HG02852 (cell line): ENCODE results near the gene RNF225.
"Not testable (repeated sequence)": the region's sequence is repeated elsewhere in the genome, so short reads cannot be mapped to it uniquely, and the experiment has no call there.

ENCODE experiments used
- ATAC-seq: cut with Tn5 transposase; IDR thresholded peaks from one replicate; pipeline ENCODE4 v1.9.1; 2021; ENCODE audit warnings: mild to moderate bottlenecking, moderate library complexity; ENCODE audit not compliant: unreplicated experiment

Gene RNF225

DNA sequence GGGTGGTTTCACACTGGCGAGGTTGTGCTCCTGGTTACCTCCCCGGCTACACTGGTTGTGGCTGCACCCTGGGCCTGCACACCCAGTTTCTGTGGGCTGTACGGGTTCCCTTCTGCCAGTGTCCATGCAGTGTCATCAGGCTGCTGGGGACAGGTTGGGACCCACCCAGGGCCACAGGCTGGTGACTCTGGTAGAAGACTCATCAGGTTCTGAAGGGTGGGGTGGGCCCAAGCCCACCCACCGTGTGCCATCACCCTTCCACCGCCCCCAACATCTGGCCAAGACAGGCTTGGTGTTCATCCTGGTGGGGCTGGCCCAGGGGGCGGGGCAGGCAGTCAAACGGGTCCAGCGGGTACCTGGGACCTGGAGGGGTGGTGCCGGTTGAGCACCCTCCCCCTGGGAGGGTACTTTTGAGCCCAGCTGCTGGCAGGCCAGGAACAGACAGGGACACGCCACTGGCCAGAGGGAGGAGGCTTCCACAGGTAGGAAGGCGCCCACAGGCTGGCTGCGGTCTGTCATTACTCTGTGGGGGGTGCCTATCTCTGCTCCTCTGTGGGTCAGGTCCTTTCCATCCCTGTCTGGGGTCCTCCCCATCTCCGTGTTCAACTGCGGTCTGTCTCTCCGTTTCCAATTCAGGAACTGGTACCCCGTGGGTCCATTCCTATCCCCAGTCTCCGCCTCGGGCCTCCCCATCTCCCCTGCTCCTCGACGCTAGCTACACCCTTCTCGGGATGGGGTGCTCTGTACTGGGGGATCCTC, at the start of gene RNF225:
RNF225 (plus strand) TSS at position 437 of the 759 bp plus-strand sequence. CDS start 434 bp downstream, outside the sequence.
- no peak for ATAC-seq

DNA sequence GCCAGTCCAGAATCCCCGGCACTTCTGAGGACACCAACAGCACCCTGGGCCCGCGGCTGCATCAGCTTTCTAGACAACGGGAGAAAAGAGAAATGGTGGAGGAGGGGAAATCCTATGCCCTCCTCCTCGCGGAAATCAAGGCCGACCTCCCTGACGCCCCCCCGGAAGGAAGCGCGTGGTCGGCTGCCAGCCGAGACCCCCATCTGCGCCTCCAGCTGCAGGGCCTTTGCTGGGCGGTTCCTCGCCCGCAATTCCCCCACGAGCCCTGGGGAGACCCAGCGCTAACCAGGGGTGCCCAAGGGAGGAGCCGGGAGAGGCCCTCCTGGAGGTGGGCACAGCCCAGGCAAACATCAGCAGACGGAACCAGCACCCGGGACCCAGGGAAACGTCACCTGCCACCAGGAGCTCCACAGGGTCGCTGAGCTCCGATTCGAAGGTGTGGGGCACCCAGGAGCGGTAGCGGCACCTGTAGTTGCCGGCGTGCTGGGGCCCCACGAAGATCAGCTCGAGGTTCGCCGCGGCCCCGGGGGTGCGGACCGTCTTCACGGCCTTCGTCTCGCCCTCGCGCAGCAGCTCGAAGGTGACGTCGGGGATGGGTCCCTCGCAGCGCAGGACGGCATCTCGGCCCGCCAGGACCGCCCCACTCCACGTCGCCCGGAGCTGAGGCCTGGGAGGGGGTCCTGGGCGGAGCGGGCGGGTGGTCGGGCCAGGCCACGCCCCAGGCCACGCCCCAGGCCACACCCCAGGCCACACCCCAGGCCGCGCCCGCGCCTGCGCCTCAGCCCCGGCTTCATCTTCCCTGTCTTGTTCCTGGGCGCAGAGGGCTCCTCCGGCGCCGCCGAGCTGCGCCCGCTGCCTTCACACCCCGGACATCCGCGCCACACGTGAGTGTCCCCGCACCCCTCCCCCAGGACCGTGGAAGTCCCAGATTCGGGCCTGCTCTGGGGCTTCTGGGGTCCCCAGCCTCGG, 48.2 kb upstream of the RNF225 start:
- peak; percentile 81 for ATAC-seq

DNA sequence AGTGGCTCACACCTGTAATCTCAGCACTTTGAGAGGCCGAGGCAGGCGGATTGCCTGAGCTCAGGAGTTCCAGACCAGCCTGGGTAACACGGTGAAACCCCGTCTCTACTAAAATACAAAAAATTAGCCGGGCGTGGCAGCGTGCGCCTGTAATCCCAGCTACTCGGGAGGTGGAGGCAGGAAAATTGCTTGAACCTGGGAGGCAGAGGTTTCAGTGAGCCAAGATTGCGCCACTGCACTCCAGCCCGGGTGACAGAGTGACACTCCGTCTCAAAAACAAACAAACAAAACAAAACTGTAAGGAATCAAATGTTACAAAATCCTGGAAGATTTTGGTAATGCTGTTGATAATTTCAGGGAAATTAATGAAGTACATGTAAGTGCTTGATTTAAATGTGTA, 47.4 kb upstream of the RNF225 start:
- ATAC-seq: not testable (repeated sequence)

DNA sequence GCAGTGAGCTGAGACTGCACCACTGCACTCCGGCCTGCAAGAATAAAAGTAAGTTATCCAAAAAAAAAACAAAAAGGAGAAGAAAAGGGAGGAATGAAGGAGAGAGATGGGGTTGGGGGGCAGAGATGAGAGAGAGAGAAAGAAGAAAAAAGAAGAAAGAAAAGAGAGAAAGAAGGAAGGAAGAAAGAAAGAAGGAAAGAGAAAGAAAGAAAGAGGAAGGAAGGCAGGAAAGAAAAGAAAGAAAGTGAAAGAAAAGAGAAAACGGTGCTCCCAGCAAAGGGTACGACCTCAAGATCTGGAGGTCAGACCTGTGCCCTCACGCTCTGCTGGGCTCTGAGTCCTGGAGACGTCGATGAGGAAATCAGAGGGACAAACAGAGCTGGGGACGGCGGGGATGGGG, 45.9 kb upstream of the RNF225 start:
- no peak for ATAC-seq

DNA sequence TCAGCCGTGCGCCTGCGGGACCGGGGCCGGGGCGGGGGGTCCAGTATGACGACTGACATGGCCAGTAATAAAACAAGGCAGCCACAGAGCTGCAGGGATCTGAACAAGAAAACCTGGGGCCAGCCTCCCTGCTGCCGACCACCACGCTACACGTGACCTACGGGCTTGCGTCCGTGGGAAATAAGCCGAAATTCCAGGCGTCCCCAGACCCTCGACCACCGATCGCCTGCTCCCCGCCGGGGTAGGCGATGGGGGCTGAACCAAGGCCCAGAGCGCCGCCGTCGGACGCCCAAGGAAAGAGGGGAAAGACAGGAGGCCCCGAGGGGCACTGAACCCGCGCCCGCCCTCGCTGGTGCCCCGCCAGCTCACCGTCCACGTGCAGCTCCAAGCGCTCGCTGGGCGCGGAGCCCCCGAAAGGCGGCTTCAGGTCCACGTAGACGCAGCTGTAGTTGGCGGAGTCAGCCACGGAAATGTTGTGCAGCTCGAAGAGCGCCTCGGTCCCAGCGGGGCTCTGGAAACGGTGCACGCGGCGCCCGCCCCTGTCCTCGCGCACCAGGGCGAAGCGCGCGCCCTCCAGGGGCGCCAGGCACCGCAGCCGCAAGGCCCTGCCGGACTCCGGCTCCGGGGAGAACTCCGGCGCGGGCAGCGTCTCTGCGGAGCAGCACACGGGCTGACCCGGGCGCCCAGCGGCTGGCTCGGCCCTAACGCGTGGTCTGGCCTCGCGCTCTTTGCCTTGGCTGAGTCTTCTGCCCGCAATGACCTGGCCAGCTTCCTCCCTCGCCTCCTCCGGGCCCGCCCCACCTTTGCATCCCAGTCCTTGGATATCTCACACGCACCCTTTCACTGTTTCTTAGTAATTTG, 45.2 kb upstream of the RNF225 start:
- ATAC-seq: no peak

DNA sequence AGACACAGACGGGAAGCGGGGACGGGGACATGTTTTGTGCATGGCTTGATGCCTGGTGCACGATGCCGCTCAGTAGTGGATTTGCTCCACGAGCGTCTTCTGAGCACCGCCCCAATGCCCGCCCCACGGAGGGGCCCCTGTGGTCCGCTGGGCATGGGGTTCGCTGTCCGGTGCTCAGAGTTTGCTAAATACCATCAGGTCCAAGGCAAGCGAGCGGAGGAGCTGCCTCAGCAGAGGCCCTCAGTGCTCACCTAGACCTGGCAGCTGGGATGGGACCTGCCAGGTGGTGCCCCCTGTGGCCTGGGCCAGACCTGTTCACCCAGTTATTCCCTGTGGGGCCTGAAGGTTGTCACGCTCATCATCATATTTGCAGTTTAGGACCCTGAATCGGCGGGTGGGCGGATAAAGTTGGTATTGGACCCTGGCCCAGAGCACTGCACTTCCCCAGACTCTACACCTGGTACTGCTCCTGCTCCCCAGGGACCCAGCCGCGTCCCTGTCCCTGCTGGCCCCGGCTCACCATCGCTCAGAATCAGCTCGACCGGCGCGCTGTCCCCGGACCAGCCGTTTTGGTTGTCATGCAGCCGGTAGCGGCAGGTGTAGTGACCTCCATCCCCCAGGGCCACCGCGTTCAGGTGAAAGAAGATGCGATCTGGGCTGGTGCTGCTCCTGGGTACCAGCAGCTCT, 44.4 kb upstream of the RNF225 start:
- no peak for ATAC-seq

DNA sequence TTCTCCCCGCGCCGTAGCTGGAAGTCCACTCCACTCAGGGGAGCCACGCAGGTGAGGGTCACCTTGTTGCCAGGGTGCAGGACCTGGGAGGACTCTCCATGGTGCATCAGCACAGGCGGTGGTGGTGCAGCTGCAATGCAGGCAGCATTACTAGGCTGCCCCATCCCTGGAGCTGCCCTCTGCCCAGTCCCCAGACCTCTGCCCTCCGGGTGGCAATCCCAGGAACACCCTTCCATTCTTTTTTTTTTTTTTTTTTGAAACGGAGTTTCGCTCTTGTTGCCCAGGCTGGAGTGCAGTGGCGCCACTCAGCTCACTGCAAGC, 43.9 kb upstream of the RNF225 start:
- ATAC-seq: no peak

DNA sequence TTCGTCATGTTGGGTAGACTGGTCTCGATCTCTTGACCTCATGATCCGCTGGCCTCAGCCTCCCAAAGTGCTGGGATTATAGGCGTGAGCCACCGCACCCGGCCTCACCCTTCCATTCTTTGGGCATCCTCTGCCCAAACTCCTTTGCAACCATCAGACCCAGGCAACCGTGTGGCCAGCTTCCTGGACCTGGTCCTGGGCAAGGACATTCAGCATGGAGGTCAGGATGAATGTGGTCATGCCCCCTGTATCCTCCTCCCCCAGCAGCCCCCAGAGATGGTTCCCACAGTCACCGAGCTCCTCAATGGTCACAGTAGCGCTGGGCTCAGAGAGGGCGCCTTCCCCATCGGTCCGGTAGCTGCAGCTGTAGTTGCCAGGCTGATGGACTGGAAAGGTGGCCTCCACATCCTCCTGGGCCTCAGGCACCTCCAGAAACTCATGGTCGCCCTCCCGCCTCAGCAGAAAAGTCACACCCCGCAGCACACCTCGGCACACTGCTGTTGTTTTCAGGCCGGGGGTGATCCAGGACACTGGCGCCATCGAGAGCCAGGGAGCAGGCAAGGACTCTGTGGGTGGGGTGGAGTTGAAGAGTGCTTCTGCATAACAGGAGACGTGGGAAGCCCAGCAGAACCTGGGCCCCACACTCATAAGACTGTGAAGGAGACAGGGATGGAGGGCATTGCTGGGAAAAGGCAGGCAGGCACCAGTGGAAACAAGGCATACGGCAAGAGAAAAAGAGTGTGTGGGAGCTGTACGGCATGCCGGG, 43.3 kb upstream of the RNF225 start:
- ATAC-seq: no peak

DNA sequence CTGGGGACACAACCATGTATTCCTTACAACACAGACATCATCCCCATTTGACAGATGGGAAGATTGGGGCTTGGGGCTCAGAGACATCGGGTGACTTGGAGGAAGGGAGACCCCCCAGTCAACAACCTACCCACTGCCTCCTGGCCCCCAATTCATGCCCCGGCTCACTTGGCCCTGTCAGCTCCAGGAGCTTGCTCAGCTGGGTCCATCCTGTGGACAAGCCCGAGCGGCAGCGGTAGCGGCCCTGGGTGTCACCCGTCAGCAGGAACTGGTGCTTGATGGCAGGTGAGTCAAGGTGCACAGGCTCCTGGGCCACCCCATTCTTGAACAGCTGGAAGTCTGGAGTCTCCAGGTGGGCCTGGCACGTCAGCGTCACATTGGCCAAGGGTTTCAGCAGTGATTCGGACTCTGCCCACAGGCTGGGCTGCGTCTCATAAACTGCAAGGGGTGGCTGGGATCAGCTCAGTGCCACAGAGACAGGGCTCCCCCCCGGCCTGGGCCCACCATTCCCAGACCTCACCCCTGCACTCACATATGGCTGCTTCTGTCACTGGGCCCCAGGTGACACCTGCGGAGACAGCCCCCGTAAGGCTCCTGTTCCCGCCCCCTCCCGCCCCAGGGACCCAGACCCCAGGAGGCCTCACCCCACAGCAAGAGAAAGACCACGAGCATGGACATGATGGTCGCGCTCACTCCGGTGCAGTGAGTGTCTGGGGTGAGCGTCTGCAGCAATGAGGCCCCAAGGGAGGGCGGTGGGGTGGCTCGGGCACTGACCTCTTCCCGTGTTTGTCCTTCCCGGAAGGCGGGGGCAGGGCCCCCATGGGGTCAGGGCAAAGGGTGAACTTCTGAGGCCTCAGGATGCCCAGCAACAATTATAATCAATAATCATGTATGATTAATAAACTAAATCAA, 42.4 kb upstream of the RNF225 start, which contains the start of gene A1BG:
A1BG (minus strand) TSS at position 733 of the 912 bp plus-strand sequence; CDS start at position 678, 55 bp downstream.
- ATAC-seq: no peak

DNA sequence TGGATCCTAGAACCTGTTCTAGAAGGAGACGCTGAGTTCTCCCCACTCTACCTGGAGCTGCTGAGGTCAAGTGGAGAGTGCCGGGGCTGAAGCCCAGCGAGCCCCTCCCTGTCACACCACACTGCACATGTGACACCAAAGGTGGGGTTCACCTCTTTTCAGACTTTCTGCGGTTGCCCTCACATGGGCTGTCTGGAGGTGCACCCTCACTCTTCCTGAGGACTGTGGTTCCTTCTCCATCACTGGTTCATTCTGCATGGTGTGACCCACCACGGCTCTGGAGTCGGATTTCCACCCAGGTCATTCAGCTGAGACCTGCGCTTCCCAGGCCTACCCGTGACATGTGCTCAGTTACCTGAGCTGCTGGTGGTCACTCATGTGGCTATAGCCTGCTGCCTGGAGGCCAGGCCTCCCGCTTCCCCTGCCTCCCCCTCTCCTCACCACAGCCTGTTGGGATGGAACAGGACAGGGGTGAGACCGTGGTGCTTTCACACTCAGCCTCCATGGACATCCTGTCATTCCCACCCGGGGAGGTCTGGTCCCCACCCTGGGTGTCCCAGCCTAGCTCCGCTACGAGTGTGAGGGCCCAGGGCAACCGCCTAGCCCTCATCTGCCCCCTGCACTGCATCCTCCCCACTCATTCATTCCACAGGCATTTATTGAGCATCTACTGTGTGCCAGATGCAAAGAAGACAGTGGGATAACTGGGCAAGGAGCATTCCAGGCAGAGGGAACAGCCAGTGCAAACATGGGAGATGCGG, 41.6 kb upstream of the RNF225 start:
- ATAC-seq: no peak

DNA sequence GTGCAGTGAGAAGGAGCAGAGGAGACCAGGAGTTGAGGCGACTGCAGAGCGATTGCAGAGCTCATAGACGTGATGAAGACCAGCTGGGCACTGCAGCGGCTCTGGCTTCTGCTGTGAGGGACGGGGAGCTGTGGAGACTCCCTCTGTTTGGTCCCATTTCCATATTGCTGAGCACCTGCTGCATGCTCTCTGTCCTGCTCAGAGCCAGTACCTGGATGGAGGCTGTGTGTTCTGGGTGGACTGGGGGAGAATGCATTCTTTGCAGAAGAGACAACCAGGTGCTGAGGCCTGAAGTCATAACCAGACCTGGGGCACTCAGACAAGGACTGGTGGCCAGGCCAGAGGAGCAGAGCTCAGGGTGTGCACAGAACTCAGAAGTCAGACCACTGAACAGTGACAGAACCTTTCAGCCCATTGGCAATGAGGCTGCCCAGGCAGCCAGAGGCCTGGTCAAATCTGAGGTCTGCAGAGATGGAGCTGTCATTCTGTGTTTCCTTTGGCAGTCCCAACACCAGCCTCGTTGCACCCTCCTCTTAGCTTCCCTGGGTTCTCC, 40.9 kb upstream of the RNF225 start:
- ATAC-seq: no peak

DNA sequence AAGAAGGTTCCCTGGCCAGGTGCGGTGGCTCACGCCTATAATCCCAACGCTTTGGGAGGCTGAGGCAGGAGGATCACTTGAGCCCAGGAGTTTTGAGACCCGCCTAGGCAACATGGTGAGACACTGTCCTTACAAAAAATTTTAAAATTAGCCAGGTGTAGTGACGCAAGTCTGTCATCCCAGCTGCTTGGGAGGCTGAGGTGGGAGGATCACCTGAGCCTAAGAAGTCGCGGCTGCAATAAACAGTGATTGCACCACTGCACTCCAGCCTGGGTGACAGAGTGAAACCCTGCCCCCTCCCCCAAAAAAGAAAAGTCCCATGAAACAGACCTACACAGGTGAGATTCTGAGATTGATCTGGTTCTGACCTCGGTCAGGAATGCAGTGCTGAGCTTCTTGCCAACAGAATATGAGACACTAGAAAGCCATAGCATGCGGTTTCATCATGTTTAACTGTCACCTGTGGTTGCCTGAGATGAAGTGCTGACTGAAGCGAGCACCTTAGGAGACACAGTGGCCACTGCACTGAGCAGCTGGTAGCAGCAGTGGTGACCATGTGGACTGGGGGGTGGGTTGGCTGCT, 40.1 kb upstream of the RNF225 start:
- no peak for ATAC-seq

DNA sequence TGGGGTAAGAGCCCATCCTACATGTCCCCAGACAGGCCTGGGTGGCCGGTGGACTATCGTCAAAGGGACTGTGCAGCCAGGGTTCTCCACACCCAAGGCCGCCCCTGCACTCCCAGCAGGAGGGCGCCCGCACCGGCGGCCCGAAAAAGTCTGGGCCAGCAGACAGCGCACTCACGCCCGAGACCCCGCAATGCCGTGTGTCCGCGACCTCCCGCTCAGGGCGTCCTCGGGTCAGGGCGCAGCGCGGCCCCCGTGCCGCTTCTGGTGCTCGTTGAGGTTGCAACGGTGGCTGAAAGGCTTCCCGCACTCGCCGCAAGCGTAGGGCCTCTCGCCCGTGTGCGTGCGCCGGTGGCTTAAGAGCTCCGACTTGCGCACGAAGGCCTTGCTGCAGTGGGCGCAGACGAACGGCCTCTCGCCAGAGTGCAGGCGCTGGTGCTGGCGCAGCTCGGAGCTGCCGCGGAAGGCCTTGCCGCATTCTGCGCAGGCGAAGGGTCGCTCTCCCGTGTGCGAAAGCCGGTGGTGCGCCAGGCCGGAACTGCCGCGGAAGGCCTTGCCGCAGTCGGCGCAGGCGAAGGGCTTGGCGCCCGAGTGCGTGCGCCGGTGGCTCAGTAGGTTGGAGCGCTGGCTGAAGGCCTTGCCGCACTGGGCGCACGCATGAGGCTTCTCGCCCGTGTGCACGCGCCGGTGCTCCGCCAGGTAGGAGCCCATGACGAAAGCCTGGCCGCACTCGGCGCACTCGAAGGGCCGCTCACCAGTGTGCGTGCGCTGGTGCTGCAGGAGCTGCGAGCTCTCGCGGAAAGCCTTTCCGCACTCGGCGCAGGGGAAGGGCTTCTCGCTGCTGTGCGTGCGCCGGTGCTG, 39.3 kb upstream of the RNF225 start:
- no peak for ATAC-seq

DNA sequence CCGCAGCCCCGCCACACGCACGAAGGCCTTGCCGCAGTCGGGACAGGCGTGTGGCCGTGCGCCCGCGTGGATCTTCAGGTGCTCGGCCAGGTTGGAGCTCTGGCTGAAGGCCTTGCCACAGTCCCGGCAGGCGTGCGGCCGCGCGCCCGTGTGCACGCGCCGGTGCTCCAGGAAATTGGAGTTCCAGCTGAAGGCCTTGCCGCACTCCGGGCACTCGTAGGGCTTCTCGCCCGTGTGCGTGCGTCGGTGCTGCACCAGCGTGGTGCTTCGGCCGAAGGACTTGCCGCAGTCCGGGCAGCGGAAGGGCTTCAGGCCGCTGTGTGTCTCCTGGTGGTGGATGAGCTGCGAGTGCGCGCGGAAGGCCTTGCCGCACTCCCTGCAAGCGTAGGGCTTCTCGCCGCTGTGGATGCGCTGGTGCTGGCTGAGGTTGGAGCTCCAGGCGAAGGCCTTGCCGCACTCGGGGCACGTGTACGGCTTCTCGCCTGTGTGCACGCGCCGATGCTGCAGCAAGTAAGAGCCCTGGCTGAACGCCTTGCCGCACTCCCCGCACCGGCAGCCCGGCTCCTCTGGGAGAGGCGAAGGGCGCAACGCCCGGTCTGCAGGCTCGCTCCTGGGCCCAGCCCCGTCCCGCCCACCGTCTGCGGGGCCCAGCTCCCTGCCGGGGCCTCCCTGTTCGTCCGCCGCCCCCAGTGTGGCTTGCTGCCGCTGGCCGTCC, 38.5 kb upstream of the RNF225 start:
- ATAC-seq: no peak

DNA sequence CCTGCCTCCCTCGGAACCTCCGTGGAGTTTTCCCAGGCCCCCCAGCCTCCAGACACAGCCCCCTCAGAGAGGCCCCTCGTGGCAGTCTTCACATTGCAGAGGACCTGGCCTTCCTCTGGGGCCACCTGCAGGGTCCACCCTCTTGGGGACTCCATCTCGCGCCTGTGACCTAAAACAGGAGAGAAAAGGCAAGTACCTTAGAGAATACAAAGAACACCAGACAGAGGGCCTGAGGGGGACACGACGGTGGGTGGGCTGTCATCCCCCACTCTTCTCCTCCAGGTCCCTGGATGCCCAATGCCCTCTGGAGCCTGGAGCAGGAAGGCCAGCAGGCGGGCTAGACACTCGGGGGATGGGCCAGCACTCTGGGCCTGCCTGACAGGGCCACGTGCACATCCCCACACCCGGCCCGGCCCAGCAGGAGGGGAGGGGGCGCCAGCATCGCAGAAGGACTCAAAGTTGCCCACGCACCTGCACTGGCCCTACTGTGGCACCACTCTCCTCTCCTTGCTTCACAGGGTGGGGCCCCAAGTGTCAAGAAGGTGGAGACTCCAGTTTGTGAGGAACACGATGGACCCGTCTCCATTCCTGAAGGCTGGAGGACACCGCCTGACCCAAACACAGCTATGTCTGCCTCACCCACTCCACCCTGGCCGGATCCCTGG, 37.8 kb upstream of the RNF225 start:
- no peak for ATAC-seq
